Mucosa of gallbladder (tissue), 1 donor: ENCODE results near the gene STK40. TPM values are rescaled to one million over a fixed set of nuclear protein-coding genes. Genes with fewer than 3 reads are reported as not detected.

Source experiments
- DNase-seq: peaks from one replicate; pipeline ENCODE4 v3.0.0-alpha.2; 2020; ENCODE audit warnings: low spot score
- total RNA-seq: library from RNA; stranded (reverse); gene quantifications from one replicate; pipeline ENCODE4 v1.2.1, GENCODE V29; 2021
- donor health status: DM: no; HTN: no; CAD: no.

The STK40 gene
- total RNA-seq, 1 donor from 2014 or later = 61.2 TPM

- DNase-seq = no peak
These were observed 41.9 kb downstream of the STK40 start for GRCh38 chr1:36343651-36344394.

GRCh38 chr1:36342426-36343185 is 43.1 kb downstream of the STK40 start:
- peak; percentile 31 for DNase-seq

GRCh38 chr1:36341626-36342320 is 44.0 kb downstream of the STK40 start:
- DNase-seq = no peak

- DNase-seq = no peak
These were observed 46.1 kb downstream of the STK40 start for GRCh38 chr1:36339615-36340014.

- DNase-seq = no peak
These were observed 46.5 kb downstream of the STK40 start for GRCh38 chr1:36339215-36339614.

- no peak for DNase-seq
These were observed 47.9 kb downstream of the STK40 start for GRCh38 chr1:36337830-36338229.

- no peak for DNase-seq
These were observed 54.8 kb downstream of the STK40 start for GRCh38 chr1:36330940-36331339.

- DNase-seq = no peak
These were observed 55.9 kb downstream of the STK40 start for GRCh38 chr1:36329817-36330216.

GRCh38 chr1:36328713-36329112 is 57.0 kb downstream of the STK40 start:
- peak; percentile 46 for DNase-seq

- DNase-seq = no peak
These were observed 57.6 kb downstream of the STK40 start for GRCh38 chr1:36328088-36328480.

GRCh38 chr1:36327421-36328087 is 58.2 kb downstream of the STK40 start:
- no peak for DNase-seq

GRCh38 chr1:36326499-36326898 is 59.2 kb downstream of the STK40 start:
- DNase-seq = no peak

GRCh38 chr1:36324353-36324703 is 61.4 kb downstream of the STK40 start:
- DNase-seq = no peak

- DNase-seq = peak; percentile 64
These were observed 61.9 kb downstream of the STK40 start, which contains the start of gene EVA1B for GRCh38 chr1:36323636-36324352. Gene EVA1B (minus strand): TSS chr1:36323645. CDS start chr1:36323037, 608 bp downstream.

GRCh38 chr1:36322786-36323635 is 62.7 kb downstream of the STK40 start:
- DNase-seq = peak; percentile 51

- DNase-seq = no peak
These were observed 63.5 kb downstream of the STK40 start for GRCh38 chr1:36322041-36322785.

- DNase-seq = peak; percentile 61
These were observed 64.4 kb downstream of the STK40 start for GRCh38 chr1:36321119-36321951.

GRCh38 chr1:36320767-36321118 is 65.0 kb downstream of the STK40 start:
- no peak for DNase-seq

GRCh38 chr1:36320291-36320761 is 65.4 kb downstream of the STK40 start:
- DNase-seq = no peak
